Fibroblast of skin of abdomen (primary cell): ENCODE measurements around the gene ZNF37A. TPM values are rescaled to one million over a fixed set of nuclear protein-coding genes. Genes with fewer than 3 reads are reported as not detected.
"Not testable (repeated sequence)": the region's sequence is repeated elsewhere in the genome, so short reads cannot be mapped to it uniquely, and the experiment has no call there.

Experiments
- DNase-seq: peaks from one replicate; pipeline ENCODE4 v3.0.0-alpha.2; 2013
- polyA plus RNA-seq, 2 experiments: library from polyadenylated mRNA; unstranded; fragments of 120-200 nt; gene quantifications; one replicate each; pipeline ENCODE4 v1.2.1, GENCODE V29; 2013; ENCODE audit not compliant: insufficient read length in 2 of 2

The ZNF37A gene
- polyA plus RNA-seq (2013, experiment 1 of 2; ENCODE audit: insufficient read length) = 8.8 TPM
- polyA plus RNA-seq (2013, experiment 2 of 2; ENCODE audit: insufficient read length) = 7.9 TPM

GRCh38 chr10:38094158-38094926 is at the start of gene ZNF37A:
TSS of gene ZNF37A (plus strand) at chr10:38094337. CDS start at chr10:38096618, 2,281 bp downstream.
- DNase-seq = peak; percentile 96

GRCh38 chr10:38045129-38045528 is 49.0 kb upstream of the ZNF37A start:
- DNase-seq = no peak

- peak; percentile 5 for DNase-seq
Observed at GRCh38 chr10:38047666-38048065, 46.5 kb upstream of the ZNF37A start.

- DNase-seq = no peak
Observed at GRCh38 chr10:38050212-38050611, 43.9 kb upstream of the ZNF37A start.

GRCh38 chr10:38054361-38054797 is 39.8 kb upstream of the ZNF37A start:
- DNase-seq = peak; percentile 69

- not testable (repeated sequence) for DNase-seq
Observed at GRCh38 chr10:38055274-38055894, 38.8 kb upstream of the ZNF37A start.

GRCh38 chr10:38069663-38070062 is 24.5 kb upstream of the ZNF37A start:
- peak; percentile 6 for DNase-seq

GRCh38 chr10:38070501-38070900 is 23.6 kb upstream of the ZNF37A start:
- no peak for DNase-seq

GRCh38 chr10:38072552-38072951 is 21.6 kb upstream of the ZNF37A start:
- no peak for DNase-seq

GRCh38 chr10:38076687-38077086 is 17.4 kb upstream of the ZNF37A start:
- no peak for DNase-seq

- DNase-seq = not testable (repeated sequence)
Observed at GRCh38 chr10:38093318-38093717, 819 bp upstream of the ZNF37A start.

- peak; percentile 2 for DNase-seq
Observed at GRCh38 chr10:38093816-38094157, 350 bp upstream of the ZNF37A start.

- DNase-seq = no peak
Observed at GRCh38 chr10:38094927-38095574, 914 bp downstream of the ZNF37A start.

- no peak for DNase-seq
Observed at GRCh38 chr10:38102880-38103279, 8.7 kb downstream of the ZNF37A start.

- DNase-seq = no peak
Observed at GRCh38 chr10:38103756-38104155, 9.6 kb downstream of the ZNF37A start.

- DNase-seq = no peak
Observed at GRCh38 chr10:38112159-38112558, 18.0 kb downstream of the ZNF37A start.

- no peak for DNase-seq
Observed at GRCh38 chr10:38118072-38118807, 24.1 kb downstream of the ZNF37A start.

- DNase-seq = no peak
Observed at GRCh38 chr10:38119038-38119437, 24.9 kb downstream of the ZNF37A start.

GRCh38 chr10:38127812-38128211 is 33.7 kb downstream of the ZNF37A start:
- DNase-seq = no peak

- no peak for DNase-seq
Observed at GRCh38 chr10:38143587-38143986, 49.5 kb downstream of the ZNF37A start.

- DNase-seq = no peak
Observed at GRCh38 chr10:38146579-38147333, 52.6 kb downstream of the ZNF37A start.

- no peak for DNase-seq
Observed at GRCh38 chr10:38147686-38148085, 53.5 kb downstream of the ZNF37A start.
